ENCODE data around the gene DNMBP.
"Not testable (repeated sequence)": the region's sequence is repeated elsewhere in the genome, so short reads cannot be mapped to it uniquely, and the experiment has no call there.

DNMBP gene

DNA sequence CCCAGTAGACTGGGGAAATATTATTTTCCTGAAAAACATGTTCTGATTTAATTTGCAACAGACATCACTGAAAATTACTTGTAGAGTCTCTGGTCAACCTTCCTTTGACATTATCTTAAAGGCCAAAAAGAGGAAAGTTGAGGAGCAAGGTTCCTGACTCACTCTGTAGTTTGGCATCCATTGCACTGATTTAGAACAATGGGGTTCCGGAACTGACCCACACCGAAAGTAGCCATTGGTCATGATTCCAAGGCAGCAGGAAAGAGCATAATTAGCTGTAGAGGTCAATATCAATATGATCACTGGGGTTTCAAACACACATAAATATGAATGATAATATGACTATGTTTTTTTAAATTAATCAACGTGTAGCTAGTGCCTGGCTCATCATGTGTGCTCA, 65.8 kb downstream of the DNMBP start:
- no peak for DNase-seq

DNA sequence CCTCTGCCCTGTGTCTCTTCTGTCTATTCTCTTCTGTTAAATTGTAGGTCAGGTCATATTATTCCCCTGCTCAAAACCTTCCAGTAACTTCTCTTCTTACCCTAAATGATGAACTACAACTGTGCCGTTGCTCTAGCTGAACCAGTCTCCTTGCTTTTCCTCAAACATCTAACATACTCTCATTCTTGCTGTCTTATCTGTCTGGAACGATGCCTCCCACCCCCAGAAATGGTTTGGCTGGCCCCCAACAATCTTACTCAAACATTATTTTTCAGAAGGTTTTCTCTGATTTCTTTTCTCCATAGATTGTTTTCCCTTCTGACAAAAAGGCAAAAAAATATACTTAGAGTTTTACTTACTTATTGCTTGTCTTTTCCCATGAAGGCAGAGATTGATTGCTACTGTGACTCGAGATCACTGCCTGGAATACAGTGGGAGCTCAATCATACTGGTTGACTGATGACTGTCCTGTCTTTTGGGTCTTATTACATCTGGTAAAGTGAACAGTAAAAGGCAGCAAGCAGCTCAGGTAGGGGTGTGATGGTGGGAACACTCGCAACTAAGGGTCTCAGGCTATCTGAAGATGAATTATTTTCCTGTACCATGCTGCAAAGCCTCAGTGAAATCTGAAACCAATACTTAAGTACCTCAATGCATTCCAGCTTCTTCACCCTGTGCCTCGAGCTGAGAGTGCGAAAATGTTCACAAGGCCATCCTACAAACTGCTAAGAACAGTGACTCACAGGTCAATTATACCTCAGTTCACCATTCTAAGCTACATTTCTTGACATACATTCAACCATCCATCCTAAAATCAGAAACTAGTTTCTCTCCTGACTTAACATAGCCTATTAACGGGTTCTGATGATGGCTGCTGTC, 67.6 kb downstream of the DNMBP start:
- no peak for DNase-seq

DNA sequence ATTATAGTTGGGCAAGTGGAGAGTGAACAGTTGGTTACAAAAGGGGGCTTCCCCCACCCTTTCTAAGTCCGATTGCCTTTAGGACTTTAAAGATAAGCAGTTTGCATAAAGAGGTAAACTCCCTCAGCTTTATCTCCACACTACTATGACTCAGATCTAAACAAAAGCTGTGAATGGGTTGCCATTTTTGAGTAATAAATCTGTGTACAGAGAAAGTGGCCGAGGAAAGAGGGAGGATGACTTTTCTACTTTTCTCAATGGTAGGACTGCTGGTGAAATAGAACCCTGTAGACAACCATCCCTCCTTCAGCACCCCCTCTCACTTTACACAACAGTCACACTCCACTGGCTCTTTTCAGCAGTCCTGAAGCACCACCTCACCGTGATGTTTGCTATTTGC, 71.2 kb downstream of the DNMBP start:
- DNase-seq: peak in 1 of 5 experiments; percentile 39

DNA sequence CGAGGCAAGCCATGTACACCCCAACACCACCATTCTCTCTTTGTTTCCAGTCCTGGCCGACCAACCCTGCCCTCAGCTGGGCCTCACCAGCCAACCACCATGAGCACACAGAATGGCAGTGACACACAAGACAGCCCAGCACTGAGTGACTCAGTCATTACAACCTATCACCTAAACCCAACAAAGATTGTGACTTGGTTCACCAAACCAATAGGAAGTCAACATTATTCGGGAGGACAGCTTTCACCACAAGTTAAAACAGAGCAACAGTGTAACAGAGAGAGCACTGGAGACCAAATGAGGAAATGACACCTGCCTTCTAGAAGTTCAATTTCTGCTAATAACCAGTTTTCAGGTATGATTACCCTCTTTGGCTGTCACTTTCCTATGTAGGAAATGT, 72.1 kb downstream of the DNMBP start:
- no peak for DNase-seq

DNA sequence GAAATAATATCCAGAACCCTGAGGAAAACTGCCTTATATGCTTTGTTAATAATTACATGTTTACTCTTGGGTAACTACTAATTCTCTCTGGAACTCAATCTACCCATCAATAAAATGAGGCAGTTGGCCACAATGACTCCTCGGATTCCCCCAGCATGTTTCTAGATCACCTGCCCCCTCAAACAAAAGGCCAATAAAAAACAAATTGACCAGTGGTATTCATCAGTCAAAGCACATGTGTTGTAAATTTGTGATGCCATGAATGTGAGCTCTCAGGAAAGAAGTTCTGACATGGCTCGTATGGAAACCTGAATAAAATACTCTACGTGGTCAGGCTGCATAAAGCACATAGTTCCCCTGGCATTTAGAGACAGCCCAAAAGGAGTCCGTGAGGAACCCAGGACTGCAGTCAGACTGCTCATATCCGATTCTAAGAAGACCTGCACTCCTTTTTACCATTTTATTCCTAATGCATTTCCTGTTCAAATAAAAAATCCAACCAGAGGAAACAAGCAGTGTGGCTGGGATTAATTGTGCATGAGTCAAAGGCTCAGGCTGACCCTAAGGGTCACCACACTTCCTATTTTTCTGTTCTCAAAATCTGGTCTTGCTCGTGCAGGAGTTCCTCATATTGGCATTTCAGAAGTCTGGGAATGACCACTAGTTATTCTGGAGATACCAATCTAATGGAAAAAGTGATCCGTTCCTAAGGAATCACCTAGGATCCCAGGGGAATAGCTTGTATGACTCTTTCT, 77.4 kb downstream of the DNMBP start:
- DNase-seq: not testable (repeated sequence)

DNA sequence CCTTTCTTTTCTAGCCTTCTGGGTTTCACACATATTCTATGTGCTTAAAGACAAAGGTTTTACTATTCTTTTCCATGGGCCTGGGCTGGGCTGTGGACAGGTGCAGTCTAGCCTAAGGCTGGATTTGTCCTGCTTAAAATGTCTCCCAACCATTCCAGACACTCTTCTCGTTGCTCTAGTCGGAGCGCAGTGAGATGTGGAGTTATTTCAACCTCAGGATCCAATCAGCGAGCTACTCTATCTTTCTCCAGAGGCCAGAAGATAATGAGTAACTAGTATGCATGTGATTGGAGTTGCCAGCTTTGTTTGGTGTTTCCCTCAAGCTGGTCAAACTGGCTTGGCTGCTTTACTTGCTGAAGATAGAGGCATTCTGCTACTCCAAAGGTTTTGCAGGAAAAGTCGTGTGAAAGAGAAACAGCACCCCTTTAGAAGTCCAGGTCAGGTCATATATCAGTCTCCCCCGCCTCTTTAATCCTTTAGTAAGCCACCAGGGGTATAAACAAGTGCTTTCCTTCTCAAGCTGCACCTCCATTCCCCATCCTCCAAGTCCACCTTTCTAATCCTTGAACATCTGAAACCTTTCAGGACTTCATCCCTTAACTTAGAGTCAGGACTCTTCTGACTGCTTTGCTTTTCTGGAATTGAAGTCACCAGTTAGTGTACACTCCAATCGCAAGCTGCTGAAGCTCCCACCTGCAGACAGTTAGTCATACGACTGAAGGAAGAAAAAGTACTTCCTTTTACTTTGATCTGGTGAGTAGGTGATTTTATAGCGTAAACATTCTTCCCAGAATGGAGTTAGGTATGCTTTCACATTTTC, 78.8 kb downstream of the DNMBP start:
- DNase-seq: no peak

DNA sequence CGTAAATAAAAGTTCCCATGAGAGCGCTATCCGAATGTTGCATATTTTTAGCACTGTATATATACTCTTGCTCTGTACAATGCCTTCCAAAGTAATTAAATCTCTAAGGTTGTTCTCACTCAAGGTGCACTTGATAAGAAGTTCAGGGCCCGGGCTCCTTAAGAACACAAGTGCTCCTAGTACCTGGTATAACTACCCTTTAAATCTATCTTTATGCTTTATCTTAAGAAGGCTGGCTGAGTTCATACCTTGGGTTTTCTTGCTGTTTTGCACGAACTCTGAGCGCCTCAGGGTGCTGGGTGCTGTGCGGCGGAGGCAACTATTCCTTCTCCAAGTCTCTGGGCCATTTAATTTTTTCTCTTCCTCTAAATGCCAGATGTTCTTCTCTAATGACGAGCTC, 80.4 kb downstream of the DNMBP start:
- no peak for DNase-seq

DNA sequence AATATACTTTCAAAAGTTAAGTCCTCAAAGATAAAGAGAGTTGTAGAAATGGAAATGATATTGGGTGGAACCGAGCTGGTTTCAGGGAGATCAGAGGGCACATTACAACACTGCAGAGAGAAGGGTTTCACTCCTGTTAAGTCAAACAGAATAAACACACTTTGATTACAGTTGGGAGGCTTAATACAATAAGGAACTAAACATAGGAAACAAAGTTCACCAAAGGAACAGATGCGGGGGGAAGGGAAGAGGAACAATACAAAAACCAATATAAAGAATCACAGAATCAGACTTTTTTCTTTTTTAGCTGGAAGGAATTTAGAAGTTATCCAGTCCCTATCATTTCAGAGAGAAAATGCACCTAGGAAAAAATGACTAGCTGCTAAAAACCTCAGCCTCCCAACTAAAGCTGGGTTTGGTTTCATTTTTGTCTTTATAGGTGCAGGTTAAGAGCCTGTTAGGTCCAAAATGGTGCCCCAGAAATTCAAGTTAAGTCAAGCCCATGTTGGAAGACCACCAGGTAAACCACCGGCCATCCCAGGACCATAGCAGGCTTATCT, 81.9 kb downstream of the DNMBP start:
- no peak for DNase-seq

DNA sequence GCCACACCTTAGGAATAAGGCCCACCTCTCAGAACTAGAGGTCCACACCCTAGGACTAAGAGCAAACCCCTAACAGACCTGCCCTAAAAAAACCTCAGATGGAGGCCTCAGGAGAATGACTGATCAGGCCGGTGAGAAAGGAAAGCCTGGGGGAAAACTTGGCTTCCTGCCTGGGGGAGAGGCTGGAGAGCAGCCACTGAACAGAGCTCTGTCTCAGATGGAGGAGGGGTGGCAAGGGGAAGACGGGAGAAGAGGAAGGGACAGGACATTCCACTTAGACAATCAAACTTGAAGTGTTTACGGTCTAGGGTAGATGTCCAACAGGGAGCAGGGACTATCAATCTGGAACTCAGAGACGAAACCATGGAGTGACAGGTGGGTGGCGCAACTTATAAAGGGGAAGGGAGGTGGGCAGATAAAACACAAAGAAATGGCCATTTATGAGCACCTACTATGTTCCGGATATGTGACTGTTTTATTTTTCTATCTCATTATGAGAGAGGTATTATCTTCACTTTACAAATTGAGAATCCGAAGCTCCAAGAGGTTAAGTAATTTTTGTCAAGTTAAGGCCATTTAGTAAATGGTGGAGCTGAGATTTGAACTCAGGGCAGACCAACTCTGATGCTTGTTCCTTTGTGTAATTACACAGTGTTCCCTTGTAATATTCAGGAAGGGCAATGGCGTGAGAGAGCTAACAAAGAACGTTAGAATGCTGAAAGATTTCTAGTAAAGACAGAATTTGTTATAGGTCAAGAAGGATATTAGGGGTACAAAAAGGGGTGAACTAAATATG, 82.6 kb downstream of the DNMBP start:
- DNase-seq: no peak

DNA sequence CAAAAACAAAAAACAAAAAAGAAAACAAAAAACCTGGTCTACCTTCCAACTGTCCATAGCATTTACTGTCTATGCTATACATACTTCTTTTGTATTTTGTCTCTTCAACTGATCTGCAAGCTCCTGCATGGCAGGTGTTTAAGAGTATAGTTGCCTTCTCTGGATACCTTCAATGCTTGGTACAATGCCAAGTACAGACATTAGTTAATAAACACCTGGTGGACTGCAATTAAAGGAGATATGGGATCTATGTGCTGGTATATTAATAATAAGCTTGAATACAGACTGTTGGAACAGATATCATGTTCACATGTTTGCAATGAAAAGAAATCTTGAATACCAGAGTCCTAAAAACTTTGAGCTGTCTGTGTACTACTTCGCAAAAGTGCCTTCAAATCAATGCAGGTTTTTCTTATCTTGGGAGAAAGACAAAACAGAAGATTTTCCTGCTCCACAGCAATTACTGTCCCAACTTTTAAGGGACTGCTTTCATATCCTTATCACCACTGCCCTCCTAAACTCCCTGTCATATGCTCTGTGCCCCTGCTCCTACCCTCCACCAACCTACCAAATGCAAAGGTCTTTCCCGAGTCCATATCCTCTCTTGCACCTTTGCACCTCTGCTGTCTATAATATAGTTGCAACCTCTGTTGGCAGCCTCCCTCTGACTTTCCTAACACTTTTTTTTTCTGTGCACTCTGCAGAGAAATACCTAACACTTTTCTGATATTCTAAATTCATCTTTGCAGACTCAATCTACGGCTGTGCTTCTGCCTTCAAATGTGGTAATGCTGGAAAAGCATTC, 85.1 kb downstream of the DNMBP start:
- DNase-seq: no peak

DNA sequence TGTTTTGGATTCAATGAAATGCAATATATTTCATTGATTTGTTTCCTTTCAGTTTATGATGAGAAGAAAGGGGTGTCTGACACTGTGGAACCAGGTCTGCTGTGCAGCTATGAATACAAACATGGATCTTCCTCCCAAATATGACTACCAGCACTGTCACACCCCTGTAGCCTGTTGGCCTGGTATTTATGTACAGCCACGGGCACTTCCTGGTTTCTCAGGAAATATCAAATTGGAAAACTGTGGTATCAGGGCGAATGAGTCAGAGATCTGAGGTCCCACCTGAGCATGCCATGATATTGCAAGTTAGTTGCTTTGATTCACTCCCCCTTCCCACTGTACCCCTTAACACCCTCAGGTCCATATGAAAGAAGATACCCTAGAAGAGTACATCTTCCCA, 87.8 kb downstream of the DNMBP start:
- no peak for DNase-seq

DNA sequence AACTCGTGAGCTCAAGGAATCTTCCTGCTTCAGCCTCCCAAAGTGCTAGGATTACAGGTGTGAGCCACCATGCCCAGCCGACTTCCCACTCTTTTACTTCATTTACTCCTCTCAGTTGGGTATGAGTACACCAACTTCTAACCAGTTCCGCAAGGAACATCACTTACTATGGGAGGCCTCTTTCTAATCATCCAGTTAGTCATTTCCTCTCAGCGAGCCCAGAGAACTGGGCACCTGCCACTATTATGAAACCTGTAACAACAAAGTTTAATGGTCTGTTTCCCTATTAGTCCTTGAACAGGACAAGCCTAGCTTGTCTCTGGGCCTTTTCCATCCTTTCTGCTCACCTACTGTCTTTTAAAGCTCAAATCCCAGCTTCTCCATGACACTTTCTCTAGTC, 88.8 kb downstream of the DNMBP start:
- DNase-seq: no peak

DNA sequence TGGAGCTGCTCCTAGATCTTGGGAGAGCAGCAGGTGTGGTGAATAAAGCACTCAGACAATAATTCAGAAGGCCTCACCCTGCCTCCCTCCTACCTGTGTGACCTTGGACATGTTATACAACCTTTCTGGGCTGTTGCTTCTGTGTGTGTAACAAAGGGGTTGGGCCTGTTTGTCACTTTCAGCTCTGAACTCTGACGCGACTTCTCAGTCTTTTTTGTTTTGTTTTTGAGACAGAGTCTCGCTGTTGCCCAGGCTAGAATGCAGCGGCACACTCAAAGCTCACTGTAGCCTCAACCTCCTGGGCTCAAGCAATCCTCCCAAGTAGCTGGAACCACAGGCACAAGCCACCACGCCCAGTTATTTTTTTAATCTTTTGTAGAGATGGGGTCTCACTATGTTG, 89.3 kb downstream of the DNMBP start:
- DNase-seq: no peak

DNA sequence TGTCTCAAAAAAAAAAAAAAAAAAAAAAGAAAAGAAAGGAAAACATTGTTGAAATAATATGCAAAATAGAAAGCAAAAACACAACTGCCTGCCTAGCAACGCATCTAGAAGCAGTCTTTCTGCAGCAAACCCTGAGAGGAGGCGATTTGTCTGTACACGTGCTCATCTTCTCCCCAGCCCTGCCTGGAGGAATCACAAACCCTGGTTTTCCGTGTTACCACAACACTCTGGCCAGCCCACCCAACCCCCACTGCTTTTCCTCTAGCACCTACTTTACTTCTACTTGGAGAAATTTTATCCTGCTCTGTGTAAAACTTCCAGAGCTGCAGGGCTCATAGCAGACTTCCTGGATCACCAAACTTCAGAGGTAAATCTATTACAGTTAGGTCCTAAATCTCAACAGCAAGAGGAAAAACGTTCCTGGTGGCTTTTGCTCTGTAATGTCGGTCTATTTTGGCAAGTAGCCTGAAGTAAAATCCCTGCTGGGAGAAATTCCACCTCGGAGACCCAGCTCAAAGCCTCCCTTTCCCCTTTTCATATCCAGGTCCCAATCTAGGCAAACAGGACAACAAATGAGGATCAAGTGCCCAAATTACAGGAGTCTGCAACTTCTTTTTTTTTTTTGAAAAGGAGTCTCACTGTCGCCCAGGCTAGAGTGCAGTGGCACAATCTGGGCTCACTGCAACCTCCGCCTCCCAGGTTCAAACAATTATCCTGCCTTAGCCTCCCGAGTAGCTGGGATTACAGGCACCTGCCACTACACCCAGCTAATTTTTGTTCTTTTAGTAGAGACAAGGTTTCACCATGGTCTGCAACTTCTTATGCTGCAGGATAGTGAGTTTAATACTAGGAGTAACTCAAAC, 91.6 kb downstream of the DNMBP start:
- no peak for DNase-seq

DNA sequence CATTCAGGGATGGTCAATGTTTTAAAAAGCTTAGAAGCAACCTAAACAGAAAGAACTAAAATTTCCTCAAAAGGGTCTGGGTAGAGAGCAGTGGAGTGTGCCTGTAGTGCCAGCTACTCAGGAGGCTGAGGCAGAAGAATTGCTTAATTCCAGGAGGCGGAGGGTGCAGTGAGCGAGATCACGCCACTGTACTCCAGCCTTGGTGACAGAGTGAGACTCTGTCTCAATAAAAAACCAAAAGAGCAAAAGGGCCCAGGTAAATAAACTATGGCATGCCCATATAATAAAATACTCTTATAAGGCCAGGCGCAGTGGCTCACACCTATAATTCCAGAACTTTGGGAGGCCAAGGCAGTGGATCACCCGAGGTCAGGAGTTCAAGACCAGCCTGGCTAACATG, 93.0 kb downstream of the DNMBP start:
- DNase-seq: no peak

DNA sequence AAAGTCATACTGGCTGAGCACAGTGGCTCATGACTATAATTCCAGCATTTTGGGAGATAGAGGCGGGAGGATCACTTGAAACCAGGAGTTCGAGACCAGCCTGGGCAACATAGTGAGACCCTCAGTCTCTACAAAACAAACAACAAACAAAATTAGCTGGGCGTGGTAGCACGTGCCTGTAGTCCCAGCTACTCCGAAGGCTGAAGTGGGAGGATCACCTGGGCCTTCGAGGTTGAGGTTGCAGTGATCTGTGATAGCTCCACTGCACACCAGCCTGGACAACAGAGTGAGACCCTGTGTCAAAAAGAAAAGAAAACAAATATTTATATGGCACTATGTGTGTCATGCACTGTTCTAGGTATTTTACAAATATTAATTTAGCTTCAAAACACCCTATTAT, 94.3 kb downstream of the DNMBP start:
- DNase-seq: no peak

DNA sequence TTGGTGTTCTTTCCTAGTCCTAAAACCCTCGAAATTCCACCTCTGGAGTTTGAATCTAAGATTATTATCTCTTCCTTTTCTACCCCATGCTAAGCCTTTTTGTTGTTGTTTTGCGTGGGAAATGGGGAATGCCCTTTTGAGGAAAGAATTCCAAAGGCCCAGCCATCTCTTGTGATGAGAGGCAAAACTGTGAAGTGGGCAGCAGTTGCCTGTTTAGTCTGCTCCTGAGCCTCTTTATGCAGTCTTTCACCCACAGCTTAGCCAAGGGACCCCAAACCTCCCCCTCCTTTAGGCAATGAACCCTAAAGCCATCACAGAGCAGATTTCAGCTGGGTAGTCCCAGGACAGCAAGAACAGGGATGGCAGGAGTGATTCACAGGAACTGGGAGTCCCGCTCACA, 95.5 kb downstream of the DNMBP start:
- DNase-seq: no peak

DNA sequence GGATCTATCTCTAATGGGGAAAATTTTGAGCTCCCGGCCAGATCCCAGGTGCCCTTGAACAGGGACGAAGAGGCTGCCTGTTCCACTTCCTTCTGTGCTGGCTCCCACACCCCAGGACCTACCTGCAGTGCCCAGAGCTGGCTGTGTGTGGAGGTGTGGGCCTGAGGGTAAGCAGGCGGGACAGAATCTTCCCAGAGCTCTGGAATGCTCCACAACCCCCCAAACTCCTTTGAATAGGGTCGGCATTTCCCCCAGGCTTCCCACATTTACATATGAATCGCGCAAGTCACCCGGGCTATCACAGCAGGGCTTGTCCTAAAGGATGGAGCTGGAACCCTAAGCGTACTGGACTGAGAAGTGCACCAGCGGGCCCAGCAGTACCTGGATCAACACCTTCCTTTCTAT, 95.9 kb downstream of the DNMBP start:
- DNase-seq: no peak

DNA sequence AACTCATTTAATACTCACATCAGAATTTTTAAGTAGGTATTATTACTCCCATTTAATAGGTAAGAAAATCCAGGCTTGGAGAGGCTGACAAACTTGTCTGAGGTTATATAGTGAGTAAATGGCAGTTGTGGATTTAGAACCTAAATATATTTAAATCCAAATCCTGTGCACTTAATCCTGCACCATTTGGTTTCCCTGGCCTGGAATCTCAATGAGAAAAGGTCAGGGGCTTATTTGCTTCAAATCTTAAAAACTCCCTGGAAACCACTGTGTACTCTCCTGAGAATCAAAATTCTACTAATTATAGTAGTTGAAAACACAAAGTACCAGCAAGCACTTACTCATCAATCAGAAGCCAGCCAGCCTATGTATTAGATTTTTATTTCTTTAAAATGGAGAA, 97.7 kb downstream of the DNMBP start:
- DNase-seq: no peak

DNA sequence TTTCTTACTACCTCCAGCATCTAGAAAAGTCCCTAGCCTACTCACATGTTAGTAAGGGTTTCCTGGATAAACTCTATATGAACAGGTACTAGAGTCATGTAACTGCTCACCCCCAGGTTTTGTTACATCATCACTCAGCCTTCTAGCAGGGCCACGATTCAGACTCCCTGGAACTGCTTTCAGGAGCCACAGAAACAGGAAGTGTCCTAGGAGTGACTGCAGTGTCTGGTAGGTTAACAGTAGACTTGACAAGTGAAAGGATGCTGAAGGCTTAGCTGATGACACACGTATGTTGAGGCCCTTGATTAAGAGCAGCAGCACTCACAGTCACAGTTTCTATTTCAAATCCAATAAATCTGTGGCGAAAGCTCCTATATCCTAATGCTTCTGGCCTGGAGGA, 101.2 kb downstream of the DNMBP start:
- no peak for DNase-seq
